ENCODE data around the gene TKFC.

TKFC gene

GRCh38 chr11:61325649-61326414, 7.2 kb upstream of the TKFC start:
- DNase-seq = no peak

GRCh38 chr11:61327669-61328071, 5.4 kb upstream of the TKFC start:
- DNase-seq = no peak

GRCh38 chr11:61328351-61328750, 4.7 kb upstream of the TKFC start:
- no peak for DNase-seq

GRCh38 chr11:61329871-61330270, 3.2 kb upstream of the TKFC start:
- no peak for DNase-seq

- no peak for DNase-seq
Observed at GRCh38 chr11:61331651-61332050, 1.4 kb upstream of the TKFC start.

- no peak for DNase-seq
Observed at GRCh38 chr11:61332281-61332796, 689 bp upstream of the TKFC start.

- DNase-seq = no peak
Observed at GRCh38 chr11:61333550-61334433, 764 bp downstream of the TKFC start.

- no peak for DNase-seq
Observed at GRCh38 chr11:61334434-61335354, 1.7 kb downstream of the TKFC start.

- no peak for DNase-seq
Observed at GRCh38 chr11:61335355-61335710, 2.3 kb downstream of the TKFC start.

GRCh38 chr11:61336171-61336935, 3.3 kb downstream of the TKFC start:
- peak; percentile 74 for DNase-seq

- DNase-seq = no peak
Observed at GRCh38 chr11:61337706-61338470, 4.9 kb downstream of the TKFC start.

GRCh38 chr11:61338783-61339489, 5.9 kb downstream of the TKFC start:
- DNase-seq = no peak

GRCh38 chr11:61339490-61339878, 6.5 kb downstream of the TKFC start:
- no peak for DNase-seq

GRCh38 chr11:61340979-61341378, 8.0 kb downstream of the TKFC start:
- DNase-seq = no peak

GRCh38 chr11:61341706-61342105, 8.7 kb downstream of the TKFC start:
- DNase-seq = no peak

GRCh38 chr11:61342207-61342803, 9.3 kb downstream of the TKFC start:
- no peak for DNase-seq

- DNase-seq = no peak
Observed at GRCh38 chr11:61343792-61344745, 11.0 kb downstream of the TKFC start.

GRCh38 chr11:61345170-61345610, 12.2 kb downstream of the TKFC start:
- DNase-seq = no peak

Measured in activated CD4-positive, alpha-beta T cell treated with anti-CD3 and anti-CD28 coated beads for 1 hour (primary cell).